ENCODE measurements around the gene NTRK2.

NTRK2 gene

DNA sequence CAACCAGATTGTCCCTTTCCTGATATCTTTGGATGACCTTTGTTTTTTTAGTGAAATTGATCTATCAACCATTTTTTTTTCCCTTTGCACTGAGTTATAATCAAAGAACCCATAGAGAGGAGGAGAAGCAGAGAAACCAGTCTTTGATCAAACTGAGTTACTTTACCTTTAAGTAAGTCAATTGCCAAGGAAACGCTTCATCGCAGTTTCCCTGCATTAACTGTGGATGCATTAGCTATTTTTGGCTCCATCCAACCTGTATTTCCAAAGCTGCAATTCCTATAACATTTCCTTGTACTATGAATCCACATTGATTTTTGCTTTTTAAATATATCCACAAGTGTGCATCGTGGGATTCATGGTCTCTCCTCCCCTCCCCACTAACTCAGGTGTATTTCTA is 268.1 kb downstream of the NTRK2 start:
- no peak for DNase-seq (ENCODE audit: low read depth in 2 of 2)

DNA sequence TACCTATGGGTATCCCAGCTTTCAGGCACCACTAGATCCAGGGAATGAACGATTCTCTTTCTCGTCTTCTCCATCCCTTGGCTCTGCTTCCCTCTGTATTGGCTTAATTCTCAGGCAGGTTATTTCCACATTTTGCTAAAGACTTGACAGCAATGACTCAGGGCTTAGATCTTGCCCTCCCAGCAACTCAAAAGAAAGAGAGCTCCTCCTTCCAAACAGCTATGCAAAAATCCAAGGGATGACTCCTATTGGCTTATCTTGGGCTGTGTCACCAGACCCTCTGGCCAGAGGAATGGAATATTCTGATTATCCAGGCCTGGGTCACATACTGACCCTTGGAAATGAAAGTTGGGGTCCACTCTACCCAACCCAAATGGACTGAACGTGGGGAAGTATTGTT is 270.2 kb downstream of the NTRK2 start:
- no peak for DNase-seq (ENCODE audit: low read depth in 2 of 2)

DNA sequence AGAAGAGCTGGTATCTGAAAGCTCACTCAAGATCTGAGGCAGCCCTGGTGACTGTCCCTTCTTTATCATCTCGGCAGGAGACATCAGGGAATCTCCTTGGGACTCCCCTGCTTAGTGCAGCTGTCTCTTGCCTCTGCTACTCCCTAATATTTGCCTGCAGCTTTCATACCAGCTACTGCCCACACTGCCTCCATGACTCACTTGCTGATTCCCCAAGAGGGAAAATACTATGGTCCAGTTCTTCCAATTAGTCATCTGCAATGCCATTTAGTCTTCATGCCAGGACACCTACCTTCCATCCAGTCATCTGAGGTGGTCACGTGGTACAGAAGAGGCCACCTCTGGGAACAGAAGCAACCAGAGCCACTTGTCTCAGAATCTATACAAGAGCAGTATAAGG is 270.8 kb downstream of the NTRK2 start:
- DNase-seq (ENCODE audit: low read depth in 2 of 2), result no peak

DNA sequence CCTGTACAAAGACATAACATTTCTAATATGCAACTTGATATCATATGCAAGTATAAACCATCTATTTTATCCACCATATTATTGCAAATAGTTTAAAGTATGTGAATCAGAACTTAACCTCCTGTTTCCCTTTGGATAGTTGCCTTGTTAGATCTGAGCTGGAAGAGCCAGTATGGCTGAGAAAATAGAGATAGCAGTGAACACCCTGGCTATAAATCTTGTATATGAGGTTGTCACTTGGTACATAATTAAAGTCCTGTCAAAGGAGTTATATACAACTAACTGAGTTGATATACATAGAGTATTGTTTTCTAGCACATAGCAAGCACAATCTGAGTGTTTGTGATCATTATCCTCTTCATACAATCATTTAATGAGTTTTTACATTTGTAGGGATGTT is 272.3 kb downstream of the NTRK2 start:
- no peak for DNase-seq (ENCODE audit: low read depth in 2 of 2)

DNA sequence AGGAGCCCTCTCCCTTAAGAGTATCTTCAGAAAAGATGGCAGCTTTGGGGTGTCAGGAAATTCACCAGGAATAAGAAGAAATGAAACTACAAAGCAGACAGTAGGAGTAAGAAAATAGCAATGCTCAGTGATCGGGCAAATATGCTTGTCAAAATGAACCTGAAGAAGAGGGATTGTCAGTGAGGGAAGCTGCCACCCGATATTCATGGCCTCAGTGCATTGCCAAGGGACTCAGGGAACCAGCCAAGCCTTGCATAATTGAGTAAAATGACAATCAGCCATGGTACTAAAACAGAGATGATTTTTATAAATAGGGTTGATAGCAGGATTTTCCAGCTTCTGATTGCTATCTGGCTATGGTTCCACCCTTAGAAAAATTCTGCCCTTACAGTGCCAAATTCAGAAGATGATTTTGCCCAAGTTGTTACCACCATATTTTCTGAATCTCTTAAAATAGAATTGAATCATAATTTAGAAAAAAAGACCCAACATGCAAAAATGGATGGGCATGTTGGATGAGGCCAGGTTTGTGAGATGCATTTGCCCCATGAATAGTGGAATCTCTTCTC is 274.0 kb downstream of the NTRK2 start:
- no peak for DNase-seq (ENCODE audit: low read depth in 2 of 2)

DNA sequence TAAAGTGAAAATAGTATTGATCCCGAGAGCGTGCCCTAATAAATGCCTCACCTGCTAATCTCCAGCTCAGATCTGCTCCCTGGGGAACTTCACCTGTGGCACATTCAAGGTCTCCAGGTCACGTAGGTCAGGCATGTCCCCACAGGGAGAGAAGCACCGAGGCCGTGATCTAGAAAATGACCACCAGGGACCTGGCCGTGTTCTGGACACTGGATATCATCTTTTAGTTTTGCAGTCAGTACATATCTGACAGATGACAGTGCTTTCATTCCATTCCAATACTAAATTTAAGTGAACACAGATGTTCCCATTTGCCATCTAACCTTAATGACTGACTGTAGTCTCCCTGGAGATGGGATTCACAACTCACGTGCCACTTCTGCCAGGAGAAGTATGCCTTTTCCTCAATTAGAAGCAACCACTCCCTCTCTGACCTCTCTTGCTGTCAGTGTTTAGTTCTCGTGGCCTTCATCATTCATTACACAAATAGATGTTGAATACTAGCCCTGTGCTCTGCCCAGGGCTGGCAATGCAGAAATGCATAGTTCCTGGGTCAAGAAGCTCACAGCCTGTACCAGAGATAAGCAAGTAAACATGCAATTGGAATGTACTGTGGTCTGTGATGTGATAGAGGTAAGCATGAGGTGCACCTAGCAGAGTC is 276.5 kb downstream of the NTRK2 start:
- no peak for DNase-seq (ENCODE audit: low read depth in 2 of 2)

DNA sequence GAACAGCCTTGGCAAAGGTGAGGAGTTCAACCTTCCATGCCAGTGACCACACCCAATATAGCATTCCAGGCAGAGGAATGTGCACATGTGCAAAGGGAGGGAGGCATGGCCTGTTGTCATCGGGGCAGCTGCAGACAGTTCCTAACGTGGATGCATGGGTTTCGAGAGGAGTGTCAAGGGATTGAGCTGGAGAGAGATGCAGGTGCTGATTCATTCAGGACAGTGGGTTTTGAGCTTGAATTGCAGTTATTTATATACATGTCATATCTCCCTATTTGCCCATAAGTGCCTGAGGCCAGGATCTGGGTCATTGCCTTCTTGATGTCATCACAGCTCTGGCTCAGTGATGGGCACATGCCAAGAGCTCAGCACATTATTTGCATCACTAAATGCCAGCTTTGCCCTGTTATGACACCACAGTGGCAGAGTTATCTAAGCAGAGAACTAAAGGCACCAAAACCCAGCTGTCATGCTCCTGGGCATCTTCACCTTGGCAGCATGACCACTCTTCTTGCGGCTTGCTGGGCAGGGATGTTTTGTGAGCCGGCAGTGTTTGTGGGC is 278.0 kb downstream of the NTRK2 start:
- no peak for DNase-seq (ENCODE audit: low read depth in 2 of 2)

DNA sequence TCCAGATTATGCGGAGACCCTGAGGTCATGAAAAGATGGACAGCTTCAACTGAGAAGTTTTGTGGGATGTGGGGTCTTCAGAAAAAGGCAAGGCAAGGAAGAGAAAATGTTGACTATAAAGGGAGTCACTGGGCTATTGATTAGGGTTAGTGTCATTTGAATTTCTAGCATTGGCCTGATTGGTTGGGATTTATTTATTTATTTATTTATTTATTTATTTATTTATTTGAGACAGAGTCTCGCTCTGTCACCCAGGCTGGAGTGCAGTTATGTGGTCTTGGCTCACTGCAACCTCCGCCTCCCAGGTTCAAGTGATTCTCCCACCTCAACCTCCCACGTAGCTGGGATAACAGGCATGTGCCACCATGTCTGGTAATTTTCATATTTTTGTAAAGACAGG is 279.7 kb downstream of the NTRK2 start:
- no peak for DNase-seq (ENCODE audit: low read depth in 2 of 2)

DNA sequence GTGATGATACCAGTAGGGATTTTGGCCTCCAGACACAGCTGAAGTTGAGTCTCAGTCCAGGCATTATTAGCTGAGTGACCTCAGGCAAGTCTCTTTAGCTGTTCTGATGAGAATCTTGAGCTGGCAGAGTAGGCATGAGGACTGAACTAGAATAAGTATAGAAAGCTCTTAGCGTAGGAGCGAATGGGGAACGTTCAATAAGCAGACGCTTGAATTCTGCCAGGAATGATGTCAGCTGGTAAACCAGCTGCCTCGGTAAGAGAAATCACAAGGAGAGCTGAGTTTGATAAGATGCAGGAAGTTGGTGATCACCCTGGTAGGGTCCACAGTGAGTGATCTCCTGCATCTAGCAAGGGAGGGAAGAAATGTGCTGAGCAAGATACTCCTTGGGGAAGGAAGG is 280.4 kb downstream of the NTRK2 start:
- DNase-seq (ENCODE audit: low read depth in 2 of 2), result no peak

DNA sequence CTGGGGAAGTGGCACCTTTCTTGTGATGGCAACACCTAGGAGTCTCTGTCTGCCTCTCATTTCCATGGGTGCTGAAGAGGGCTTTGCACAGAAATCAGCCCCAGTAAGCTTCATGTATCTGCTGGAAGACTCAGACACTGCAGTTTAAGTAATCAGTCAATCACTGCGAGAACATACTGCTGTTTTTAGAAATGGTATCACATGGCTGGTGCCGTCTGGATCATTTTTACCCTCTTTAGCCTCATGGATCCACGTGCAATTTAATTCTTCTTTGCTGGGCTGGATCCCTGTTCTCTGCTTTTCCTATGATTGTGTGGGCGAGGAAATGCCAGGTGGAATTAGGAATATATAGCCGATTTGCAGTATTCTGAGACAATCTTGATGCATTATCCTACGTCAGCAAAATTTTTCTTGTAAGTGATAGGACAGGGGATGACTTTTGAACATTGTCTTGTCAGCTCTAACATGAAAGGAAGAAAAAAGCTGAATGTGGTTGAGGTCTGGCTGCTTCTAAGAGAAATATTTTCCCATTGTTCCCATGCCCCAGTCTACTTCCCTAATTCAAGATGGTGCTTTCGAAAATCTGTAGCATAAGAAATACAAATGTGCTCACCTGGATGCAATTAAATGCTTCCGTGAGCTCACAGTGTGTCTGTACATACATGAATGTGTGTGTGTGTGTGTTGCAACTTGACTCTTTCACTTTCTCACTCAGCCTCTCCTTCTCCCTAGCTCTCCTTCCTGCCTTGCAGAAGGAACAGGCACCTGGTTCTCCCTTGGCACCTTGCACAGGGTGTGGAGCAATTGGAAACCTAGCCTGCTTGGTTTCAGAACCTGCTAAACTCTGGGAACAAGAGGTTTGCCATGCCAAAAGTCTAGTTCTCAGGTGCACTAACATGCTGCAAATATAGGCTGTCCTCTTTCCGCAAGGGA is 281.6 kb downstream of the NTRK2 start:
- DNase-seq (ENCODE audit: low read depth in 2 of 2), result no peak

DNA sequence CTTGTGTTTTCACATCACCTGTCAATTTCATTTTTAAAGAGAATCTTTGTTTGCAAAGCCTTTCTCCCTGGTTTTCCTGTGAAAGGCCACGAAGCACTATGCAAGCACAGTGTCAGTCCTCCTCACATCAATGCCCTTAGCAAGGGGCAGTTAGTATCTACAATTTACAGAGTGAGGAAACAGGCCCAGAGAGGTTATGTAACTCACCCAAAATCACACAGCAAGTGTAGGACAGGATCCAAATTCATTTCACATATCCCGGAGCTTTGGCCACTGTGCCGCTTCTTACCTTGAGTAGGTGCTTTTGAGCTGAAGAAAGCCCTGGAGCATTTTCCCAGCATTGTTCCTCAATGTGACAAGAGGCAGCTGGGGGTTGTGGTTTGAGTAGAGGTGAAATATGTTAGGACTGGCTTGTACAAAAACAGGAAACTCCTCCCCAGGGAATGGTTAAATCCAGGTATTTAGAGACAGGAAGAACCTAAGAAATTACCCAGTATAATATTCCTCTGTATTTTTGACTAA is 283.8 kb downstream of the NTRK2 start:
- DNase-seq (ENCODE audit: low read depth in 2 of 2), result no peak

DNA sequence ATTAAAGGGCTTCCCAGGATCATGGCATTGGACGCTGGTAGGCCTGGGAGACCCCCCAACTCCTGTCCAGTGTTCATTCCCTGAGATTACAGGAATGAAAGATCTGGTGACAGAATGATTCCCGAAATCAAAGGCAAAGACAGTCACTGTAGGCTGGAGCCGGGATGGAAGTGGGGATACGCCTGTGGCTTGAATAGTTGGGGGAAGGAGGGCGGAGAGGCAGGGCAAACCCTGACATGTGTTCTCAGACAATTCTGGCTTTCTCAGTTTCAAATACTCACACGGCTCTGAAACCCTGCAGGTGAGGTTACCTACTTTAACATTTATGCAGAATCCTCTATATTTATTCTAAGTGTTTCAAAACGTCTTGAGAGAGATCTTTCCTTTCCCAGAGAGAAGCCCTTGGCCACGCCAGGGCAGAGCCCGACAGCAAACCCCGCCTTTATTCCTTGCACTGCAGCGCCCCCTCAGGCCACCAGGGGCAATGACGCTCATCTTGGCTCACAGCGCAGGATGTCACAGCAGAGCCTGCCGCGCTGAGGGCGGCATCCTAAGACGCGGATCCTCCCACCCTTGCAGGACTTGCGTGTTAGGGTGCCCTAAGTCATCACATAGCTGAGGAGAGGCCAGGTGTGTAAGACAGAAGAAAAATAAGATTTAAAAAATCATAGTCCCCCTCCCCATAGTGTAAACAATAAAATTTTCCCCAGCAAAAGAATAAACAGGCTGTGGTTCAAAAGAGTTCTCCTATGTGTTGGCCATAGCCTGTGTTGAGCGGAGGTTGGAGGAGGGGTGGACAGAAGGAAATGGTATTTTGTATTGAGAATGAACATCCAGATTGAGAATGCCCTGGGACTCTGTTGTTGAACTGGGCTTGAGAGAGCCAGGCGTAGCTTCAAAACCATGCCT is 284.5 kb downstream of the NTRK2 start:
- DNase-seq (ENCODE audit: low read depth in 2 of 2), result peak; percentile 15 to 28

DNA sequence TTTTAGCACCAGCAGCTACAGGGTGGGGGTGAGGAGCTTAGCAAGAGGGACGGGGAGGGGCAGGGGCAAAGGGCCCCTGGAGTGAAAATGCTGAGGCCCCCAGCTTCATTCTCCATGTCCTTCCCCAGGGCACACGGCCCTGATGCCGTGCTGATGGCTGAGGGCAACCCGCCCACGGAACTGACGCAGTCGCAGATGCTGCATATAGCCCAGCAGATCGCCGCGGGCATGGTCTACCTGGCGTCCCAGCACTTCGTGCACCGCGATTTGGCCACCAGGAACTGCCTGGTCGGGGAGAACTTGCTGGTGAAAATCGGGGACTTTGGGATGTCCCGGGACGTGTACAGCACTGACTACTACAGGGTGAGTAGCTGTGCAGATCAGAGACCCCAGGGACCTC is 285.6 kb downstream of the NTRK2 start:
- DNase-seq (ENCODE audit: low read depth in 2 of 2), result no peak

DNA sequence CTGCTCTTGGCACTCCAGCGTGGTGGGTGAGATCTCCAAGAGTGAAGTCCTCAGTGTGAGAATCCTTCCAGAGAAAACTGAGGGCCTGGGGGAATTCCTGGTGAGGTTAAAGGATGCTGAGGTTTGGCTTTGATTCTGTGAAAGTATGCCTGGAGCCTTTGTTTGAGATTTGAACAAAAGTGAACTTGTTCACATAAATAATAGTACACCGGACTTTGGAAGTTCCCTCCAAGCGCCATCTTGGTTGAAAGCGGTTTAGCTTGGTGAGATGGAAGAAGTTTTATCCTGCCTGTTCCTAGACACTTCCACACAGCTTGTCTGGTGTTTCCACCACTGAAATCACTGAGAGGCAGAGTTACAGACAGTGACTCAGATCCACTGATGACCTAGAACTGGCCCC is 286.4 kb downstream of the NTRK2 start:
- DNase-seq (ENCODE audit: low read depth in 2 of 2), result no peak

DNA sequence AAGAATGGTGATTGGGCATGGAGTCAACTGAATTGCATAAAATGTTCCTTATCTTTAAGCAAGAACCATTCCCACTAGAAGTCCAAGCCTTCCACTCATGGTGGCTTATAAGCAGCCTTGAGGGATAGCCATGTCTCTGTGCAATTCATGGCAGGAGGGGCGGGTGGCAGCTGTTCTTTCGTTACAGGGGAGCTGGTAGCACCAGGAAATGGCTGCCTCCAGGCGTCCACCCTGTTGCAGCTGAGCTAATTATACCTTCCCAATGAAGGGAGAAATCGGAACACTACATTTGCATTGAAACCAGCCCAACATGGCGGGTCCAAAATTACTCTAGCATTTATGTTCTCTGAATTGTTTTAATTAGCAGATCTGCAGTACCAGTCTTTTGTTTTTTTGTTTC is 289.8 kb downstream of the NTRK2 start:
- DNase-seq (ENCODE audit: low read depth in 2 of 2), result no peak

DNA sequence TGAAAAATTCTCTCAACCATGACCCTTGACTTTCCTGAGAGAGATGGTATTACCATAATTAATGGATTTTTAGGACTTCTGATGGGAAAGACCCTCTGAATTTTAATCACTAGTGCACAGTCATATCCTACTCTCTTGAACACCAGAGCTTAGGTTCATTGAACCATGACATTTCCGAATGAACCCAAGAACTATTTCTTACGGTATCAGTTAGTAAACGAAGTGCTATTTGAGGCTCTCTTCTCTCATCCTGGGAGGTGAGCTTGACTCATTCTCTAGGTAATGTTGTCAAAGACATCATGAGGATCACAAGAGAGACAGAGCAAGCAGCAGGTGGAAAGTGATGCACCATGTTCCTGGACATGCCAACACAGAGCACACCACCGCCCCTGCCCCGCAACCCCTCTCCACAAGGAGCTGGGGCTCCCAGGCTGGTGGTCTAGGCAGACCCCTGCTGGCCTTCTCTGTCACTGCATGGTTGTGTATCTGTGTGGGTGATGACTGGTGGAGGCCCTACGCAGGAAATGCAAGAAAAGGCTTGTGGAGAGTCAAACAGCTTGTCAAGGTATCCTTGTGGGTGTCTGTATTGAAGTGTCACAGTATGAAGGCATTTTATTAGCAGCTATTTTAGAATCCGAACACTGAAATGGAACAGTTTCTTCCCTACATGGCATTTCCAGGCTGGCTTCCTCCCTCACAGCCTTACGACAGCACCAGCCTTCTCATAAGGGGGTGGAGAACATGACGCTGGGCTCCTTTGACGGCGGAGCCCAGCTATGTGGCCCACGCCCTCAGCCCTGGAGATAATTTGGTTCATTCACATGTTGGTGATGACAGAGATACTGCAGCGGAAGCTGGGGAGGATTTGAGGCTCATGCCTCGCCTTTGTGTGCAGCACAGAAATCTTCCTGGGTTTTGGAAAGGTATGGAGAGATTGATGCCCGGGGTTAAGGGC is 297.6 kb downstream of the NTRK2 start:
- DNase-seq (ENCODE audit: low read depth in 2 of 2), result no peak

DNA sequence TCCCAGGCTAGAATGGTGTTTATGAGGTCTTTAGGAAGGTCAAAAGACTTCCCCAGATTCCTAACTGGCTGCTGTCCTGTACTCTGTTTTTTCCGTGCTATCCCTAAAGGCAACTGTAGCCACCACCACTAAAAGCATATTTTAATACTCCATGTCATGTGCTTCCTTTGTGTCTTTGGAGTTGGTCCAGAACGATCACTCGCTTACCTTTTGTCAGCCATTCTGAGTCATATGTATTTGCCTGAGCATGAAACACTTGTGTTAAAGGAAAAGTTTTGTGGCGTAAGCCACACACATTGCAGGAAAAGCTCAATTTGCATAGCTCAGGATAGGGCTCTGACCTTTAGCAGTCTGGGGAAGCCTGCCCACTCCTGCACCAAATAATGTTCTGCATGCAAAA is 299.6 kb downstream of the NTRK2 start:
- DNase-seq (ENCODE audit: low read depth in 2 of 2), result no peak

DNA sequence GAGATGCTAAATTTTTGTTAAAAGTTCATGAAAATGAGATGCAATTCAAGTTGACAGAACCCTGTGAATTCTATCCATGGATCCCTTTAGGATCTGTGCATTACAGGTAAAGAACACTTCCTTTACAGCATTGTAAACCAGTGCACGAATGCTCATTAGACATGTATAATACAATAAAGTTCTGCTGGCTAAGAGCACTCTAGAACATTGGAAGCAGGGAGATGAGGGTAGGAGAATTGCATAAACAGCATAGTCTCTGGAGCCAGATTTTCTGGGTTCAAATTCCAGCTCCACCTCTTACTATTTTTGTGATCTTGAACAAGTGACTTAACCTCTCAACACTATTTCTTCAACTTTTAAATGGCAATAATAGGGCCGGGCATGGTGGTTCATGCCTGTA is 300.2 kb downstream of the NTRK2 start:
- no peak for DNase-seq (ENCODE audit: low read depth in 2 of 2)

DNA sequence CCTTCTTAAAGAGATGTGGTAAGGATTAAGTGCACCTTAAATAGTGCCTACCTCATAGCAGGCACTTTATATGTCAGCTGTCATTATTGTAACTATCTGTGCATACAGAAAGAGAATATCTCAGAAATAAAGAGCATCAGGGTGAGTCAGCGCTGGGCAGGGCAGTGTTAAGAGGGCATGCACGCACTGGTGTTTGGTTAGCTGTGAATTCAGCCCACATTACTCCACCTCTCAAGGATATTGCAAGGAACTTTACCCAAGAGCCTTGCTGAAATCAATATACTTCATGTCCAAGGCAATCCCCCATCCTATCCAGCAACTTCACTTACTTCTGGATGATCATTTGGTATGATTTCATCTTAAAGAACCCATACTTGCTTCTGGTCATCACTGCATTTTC is 300.9 kb downstream of the NTRK2 start:
- DNase-seq (ENCODE audit: low read depth in 2 of 2), result no peak

DNA sequence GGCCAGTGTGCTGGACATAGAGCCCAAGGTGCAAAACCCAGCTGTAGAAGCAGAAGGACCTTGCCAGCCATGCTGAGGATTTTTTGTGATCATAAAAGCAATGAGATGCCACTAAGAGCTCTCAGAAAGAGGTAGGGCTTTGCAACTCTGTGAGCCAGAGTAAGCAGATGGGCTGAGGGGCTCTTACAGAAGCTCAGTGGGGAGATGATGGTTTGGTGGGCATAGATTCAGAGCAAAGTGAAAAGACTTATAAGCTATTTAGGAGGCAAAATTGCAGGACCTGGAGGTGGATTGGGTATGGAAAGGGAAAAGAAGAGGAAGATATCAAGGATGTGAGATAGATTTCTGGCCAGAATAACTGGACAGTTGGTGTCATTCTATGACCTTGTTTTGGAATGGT is 302.0 kb downstream of the NTRK2 start:
- no peak for DNase-seq (ENCODE audit: low read depth in 2 of 2)
